HG03175 (cell line): ENCODE results near the gene RPL22L1.
"Not testable (repeated sequence)": the region's sequence is repeated elsewhere in the genome, so short reads cannot be mapped to it uniquely, and the experiment has no call there.

Source experiments
- ATAC-seq: cut with Tn5 transposase; IDR thresholded peaks from one replicate; pipeline ENCODE4 v1.9.1; 2021; ENCODE audit warnings: mild to moderate bottlenecking, moderate library complexity; ENCODE audit not compliant: unreplicated experiment

Gene RPL22L1

GRCh38 chr3:170884109-170884930 lies 14.3 kb upstream of the RPL22L1 start:
- not testable (repeated sequence) for ATAC-seq

- not testable (repeated sequence) for ATAC-seq
Observed at GRCh38 chr3:170878688-170879087, 8.7 kb upstream of the RPL22L1 start.

- not testable (repeated sequence) for ATAC-seq
Observed at GRCh38 chr3:170877311-170877710, 7.3 kb upstream of the RPL22L1 start.

DNA sequence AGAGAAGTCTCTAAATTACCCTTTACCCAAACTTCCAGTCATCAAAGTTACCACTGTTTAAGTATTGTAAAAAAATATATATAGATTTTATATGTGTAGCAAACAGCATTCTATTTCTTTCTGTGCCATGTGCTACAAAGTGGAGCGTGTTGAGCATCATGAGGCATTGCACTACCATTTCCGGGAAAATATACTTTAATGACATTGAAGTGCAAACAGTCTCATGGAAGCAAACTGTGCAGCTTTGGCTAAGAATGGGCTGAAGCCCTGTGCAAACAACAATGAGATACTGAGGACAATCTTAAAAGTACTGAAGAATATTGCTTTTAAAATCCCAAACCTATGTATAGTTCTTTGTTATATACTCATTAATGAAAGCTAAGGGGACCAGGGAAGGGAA lies 6.5 kb upstream of the RPL22L1 start:
- ATAC-seq: no peak

- ATAC-seq: no peak
Observed at GRCh38 chr3:170869239-170869590, 780 bp downstream of the RPL22L1 start.

GRCh38 chr3:170868577-170869238 lies 1.3 kb downstream of the RPL22L1 start:
- no peak for ATAC-seq

GRCh38 chr3:170867143-170867937 lies 2.7 kb downstream of the RPL22L1 start:
- ATAC-seq: peak; percentile 36

DNA sequence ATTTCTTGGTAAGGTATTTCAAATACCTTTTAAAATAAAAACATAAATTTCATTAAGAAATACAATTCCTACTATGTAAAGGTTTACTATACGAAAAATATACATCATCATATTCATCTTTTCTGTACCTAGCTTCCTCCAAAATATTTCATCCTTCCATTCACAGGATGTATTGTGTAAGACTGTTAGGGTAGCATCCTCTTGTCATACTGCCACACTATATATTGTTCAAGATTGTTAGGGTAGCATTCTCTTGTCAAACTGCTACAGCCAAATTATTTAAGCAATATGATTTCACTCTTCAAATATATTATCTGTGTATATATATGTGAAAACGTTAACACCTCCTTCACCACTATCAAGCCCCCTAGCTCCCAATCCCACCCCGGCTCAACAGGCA lies 3.5 kb downstream of the RPL22L1 start:
- ATAC-seq: no peak

DNA sequence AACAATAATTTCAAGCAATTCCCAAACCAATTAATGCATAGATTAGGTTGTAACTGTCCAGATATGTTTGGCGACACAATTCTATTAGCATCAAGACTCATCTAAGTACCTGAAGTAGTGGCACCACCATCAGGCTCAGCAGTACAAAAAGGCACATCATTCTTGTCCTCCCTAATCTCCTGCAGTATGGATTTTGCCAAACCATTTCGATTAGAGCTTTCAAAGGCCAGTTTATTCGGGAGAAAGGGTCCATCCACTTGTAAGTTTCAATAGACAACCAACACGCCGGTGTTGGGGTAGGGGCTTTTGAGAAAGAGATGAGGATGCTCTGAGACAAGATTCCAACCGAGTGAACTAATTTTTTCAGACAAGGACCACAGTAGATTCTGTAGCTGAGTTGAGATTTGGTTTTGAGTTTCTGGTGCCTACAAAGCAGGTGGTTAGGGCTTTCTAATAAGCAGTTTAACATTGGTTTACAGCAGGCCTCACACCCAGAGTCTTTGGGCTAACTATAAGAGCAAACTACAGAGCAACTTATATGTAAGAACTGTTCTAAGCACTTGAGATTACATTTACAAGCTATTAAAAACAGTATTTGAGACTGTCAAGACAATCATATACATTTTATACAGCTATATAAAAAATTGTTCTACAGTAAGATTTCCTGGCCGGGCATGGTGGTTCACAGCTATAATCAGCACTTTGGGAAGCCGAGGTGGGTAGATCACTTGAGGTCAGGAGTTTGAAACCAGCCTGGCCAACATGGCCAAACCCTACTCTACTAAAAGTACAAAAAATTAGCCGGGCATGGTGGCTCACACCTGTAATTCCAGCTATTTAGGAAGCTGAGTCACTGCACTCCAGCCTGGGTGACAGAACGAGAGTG lies 4.5 kb downstream of the RPL22L1 start:
- no peak for ATAC-seq

GRCh38 chr3:170864525-170865208 lies 5.3 kb downstream of the RPL22L1 start:
- no peak for ATAC-seq

- ATAC-seq: no peak
Observed at GRCh38 chr3:170863816-170864215, 6.2 kb downstream of the RPL22L1 start.

DNA sequence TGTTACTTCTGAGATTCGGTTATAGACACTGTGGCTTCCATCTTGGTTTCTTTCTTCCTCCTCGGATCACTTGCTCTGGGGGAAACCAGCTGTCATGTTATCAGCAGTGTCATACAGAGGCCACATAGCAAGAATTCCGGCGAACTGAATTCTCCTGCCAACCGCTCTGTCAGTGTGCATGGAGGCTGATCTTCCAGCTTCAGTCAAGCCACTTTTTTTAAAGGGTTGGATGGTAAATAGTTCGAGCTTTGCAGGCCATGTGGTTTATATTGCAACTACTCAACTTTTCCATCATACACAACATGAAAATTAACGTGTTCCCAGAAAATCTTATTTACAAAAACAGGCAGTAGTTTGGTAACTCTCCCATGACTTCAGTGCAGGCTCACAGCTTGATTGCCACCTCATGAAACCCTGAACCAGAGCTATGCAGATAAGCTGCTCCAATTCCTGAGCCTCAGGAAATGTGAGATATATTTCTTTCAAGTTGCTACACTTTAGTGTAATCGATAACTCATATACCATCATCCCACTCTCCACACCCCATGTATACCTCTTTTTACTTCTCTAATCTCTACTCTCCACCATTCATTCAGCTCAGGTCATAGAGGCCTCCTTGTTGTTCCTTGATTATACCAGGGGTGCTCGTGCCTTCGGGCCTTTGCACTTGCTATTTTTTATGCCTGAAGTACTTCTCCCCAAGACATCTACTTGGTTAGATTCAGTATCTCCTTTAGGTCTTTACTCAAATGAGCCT lies 7.2 kb downstream of the RPL22L1 start:
- ATAC-seq: no peak

DNA sequence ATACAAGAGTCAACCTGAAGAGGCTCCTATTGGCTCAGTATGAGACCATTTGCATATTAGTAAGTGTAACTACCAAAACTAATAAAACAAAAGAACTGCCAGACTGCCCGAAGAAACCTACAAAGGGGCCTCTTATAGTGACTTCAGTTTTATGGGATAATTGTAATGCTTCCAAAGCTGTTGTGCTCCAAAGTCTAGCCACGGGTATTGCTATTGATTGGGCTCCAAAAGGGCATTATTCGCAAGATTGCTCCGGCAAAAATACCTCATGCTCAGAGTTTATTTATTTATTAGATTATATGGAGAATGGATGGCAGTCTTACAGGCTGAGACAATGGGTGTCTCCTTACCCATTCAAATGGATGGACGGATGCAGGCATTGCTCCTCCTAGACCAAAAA lies 11.4 kb downstream of the RPL22L1 start:
- no peak for ATAC-seq

DNA sequence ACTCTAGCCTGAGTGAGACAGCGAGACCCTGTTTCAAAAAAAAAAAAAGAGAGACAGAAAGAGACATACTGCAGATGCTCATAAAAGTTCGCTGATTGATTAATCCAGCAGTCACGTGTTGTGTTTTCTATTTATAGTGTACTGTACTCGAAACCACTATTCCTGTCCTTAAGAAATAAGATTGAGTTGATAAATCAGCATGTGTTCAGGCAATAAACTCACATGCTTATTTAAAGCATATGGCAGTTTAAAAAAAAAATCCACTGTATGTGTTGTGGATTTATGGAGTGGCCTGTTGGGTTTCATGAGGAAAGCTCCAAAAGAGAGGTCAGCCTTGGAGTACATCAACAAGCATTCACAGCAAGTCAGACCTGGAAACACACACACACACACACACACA lies 17.7 kb downstream of the RPL22L1 start:
- ATAC-seq: no peak

- ATAC-seq: no peak
Observed at GRCh38 chr3:170848292-170848917, 21.6 kb downstream of the RPL22L1 start.

GRCh38 chr3:170844377-170844776 lies 25.6 kb downstream of the RPL22L1 start:
- ATAC-seq: no peak

DNA sequence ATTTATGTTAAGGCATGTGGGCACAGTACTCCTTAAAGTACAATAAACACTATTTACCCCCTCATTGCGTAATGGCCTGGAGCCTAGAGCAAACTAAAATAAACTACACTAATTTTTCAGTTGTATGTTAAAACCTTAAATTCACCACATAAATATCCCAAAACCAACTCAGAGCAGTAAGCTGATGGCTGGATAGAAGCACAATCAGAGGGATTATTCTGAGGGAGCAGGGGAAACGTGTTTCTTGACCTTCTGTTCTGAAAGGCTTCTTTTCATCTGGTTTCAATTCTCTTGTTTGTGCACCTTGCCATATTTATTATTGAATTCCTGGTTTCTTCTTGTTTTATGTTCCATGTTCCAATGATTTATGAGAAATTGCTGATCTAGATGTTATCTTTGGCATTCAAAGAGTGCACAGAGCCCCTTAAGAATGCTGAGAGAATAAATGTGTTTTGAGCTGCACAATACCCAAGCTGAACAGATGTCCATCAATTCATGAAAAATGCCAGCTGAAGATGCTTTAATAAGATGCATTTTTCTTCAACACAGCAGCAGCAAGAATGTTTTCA lies 29.6 kb downstream of the RPL22L1 start:
- ATAC-seq: no peak

DNA sequence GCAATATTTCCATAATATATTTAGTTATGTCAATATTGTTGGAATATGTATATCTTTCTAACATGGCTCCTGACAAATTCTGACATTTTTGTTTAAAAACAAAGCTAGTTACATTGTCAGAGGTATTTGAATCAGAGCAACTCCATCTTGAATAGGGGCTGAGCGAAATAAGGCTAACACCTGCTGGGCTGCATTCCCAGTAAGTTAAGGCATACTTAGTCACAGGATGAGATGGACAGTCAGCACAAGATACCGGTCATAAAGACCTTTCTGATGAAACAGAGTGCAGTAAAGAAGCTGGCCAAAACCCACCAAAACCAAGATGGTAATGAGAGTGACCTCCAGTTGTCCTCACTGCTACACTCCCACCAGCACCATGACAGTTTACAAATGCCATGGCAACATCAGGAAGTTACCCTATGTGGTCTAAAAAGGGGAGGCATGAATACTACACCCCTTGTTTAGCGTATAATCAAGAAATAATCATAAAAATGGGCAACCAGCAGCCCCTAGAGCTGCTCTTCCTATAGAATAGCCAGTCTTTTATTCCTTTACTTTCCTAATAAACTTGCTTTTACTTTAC lies 30.4 kb downstream of the RPL22L1 start:
- ATAC-seq: no peak
